Caki2 (cell line): ENCODE results near the gene RSPH9. TPM values are rescaled to one million over a fixed set of nuclear protein-coding genes. Genes with fewer than 3 reads are reported as not detected.

Experiments used
- DNase-seq: peaks from one replicate; pipeline ENCODE4 v3.0.0-alpha.2; 2015; ENCODE audit warnings: low read depth
- in situ Hi-C: cut with HindIII; loops from 2 replicates; pipeline ENCODE4 v1.10.0; 2016; ENCODE audit warnings: low sequenced_read_pairs, low pct_unique_long_range_greater_than_20kb, mixed read lengths
- total RNA-seq: library from RNA; depleted of rRNA; stranded (reverse); fragments of >200 nt; shearing (Covaris generic); gene quantifications from 2 replicates; pipeline ENCODE4 v1.2.3, GENCODE V29; 2014; ENCODE audit warnings: low replicate concordance

Gene RSPH9
- total RNA-seq, 1 experiment from 2014 or later, result not detected

GRCh38 chr6:43702534-43703440, 58.0 kb downstream of the RSPH9 start:
- DNase-seq, result peak; percentile 93
- in situ Hi-C loops, result no loop called here

GRCh38 chr6:43703512-43704429, 58.9 kb downstream of the RSPH9 start:
- in situ Hi-C loops, result no loop called here
- peak; percentile 24 for DNase-seq

GRCh38 chr6:43705996-43706395, 61.2 kb downstream of the RSPH9 start:
- in situ Hi-C loops, result no loop called here
- DNase-seq, result no peak

- in situ Hi-C loops, result no loop called here
- DNase-seq, result no peak
Observed at GRCh38 chr6:43706788-43707187, 62.0 kb downstream of the RSPH9 start.

GRCh38 chr6:43707269-43707668, 62.4 kb downstream of the RSPH9 start:
- in situ Hi-C loops, result no loop called here
- DNase-seq, result no peak

- DNase-seq, result no peak
- in situ Hi-C loops, result no loop called here
Observed at GRCh38 chr6:43707767-43708166, 62.9 kb downstream of the RSPH9 start.

GRCh38 chr6:43708860-43709653, 64.2 kb downstream of the RSPH9 start:
- DNase-seq, result peak; percentile 6
- in situ Hi-C loops, result no loop called here

- DNase-seq, result no peak
- in situ Hi-C loops, result no loop called here
Observed at GRCh38 chr6:43709654-43710303, 64.9 kb downstream of the RSPH9 start.

GRCh38 chr6:43710576-43710975, 65.7 kb downstream of the RSPH9 start:
- in situ Hi-C loops, result no loop called here
- DNase-seq, result no peak

- no peak for DNase-seq
- in situ Hi-C loops, result no loop called here
Observed at GRCh38 chr6:43712579-43712978, 67.7 kb downstream of the RSPH9 start.

GRCh38 chr6:43713643-43714310, 68.9 kb downstream of the RSPH9 start:
- DNase-seq, result no peak
- in situ Hi-C loops, result no loop called here

- in situ Hi-C loops, result no loop called here
Observed at GRCh38 chr6:43714311-43715055, 69.6 kb downstream of the RSPH9 start.

GRCh38 chr6:43715056-43715788, 70.4 kb downstream of the RSPH9 start:
- in situ Hi-C loops, result no loop called here
- no peak for DNase-seq

More at GRCh38 chr6:43714311-43715055, 69.6 kb downstream of the RSPH9 start:
- DNase-seq, result no peak

GRCh38 chr6:43716099-43716498, 71.3 kb downstream of the RSPH9 start:
- in situ Hi-C loops, result no loop called here
- DNase-seq, result no peak

- in situ Hi-C loops, result no loop called here
- DNase-seq, result no peak
Observed at GRCh38 chr6:43717389-43717788, 72.6 kb downstream of the RSPH9 start.

- in situ Hi-C loops, result no loop called here
Observed at GRCh38 chr6:43717822-43718221, 73.0 kb downstream of the RSPH9 start.

More at GRCh38 chr6:43717822-43718221, 73.0 kb downstream of the RSPH9 start:
- DNase-seq, result no peak
